Esophagus muscularis mucosa (tissue), 4 donors: ENCODE data around the gene HTR3C. TPM values are rescaled to one million over a fixed set of nuclear protein-coding genes. Genes with fewer than 3 reads are reported as not detected.
"Not testable (repeated sequence)": the region's sequence is repeated elsewhere in the genome, so short reads cannot be mapped to it uniquely, and the experiment has no call there.

Source experiments
- DNase-seq: peaks from one replicate; pipeline ENCODE4 v3.0.0-alpha.2; 2017; ENCODE audit errors: extremely low spot score
- H3K27ac ChIP-seq, 4 donors: fragments of 200-600 bp; sonication (generic); replicated peaks in 1 of 4; 1 replicate in 3 of 4; 2 replicates in 1 of 4; pipeline ENCODE4 v1.5.1; 2016 to 2019; ENCODE audit warnings: mild to moderate bottlenecking in 1 of 4
- H3K27me3 ChIP-seq, 4 donors: fragments of 200-600 bp; sonication (generic); one replicate each; pipeline versions ENCODE4 v1.5.1 to v1.6.0; 2016 to 2019
- H3K36me3 ChIP-seq, 4 donors: fragments of 200-600 bp; sonication (generic); one replicate each; pipeline ENCODE4 v1.5.1; 2016 to 2019
- H3K4me1 ChIP-seq, 4 donors: fragments of 200-600 bp; sonication (generic); one replicate each; pipeline ENCODE4 v1.5.1; 2016 to 2019
- H3K4me3 ChIP-seq, 4 donors: fragments of 200-600 bp; sonication (generic); 1 replicate in 2 of 4; 2 replicates in 2 of 4; pipeline ENCODE4 v1.5.1; 2016 to 2019; ENCODE audit warnings: mild to moderate bottlenecking in 4 of 4, moderate library complexity in 1 of 4
- H3K9me3 ChIP-seq, 4 donors: fragments of 200-600 bp; sonication (generic); 1 replicate in 3 of 4; 2 replicates in 1 of 4; pipeline ENCODE4 v1.5.1; 2016 to 2019
- EP300 ChIP-seq: sonication (generic); formaldehyde crosslinking; IDR thresholded peaks from one replicate; pipeline ENCODE4 v1.6.1; 2017; ENCODE audit warnings: antibody characterized with exemption
- POLR2A ChIP-seq: fragments of 450-650 bp; IDR thresholded peaks from one replicate; pipeline ENCODE4 v1.6.1; 2017; ENCODE audit warnings: antibody characterized with exemption, moderate library complexity, mild to moderate bottlenecking, low read depth
- POLR2AphosphoS5 ChIP-seq, 2 donors: sonication (generic); formaldehyde crosslinking; IDR thresholded peaks; one replicate each; pipeline ENCODE4 v1.6.1; 2017; ENCODE audit warnings: antibody characterized with exemption in 2 of 2
- WGBS: methylation state at CpG from one replicate; pipeline ENCODE4 v1.1.5; 2018; 5-methylcytosine and 5-hydroxymethylcytosine counted together
- intact Hi-C: fragments of 100-400 bp; cut with DNase I; formaldehyde crosslinking; loops from one replicate; pipeline ENCODE4 v1.15.1; 2023
- total RNA-seq, 4 donors: library from RNA; depleted of rRNA; stranded (reverse); fragments of >200 nt; gene quantifications; one replicate each; pipeline versions ENCODE4 v1.1.0 to v1.2.1, GENCODE V29; 2016
- TF ChIP-seq, protein P1 (sequence below), 3 experiments: fragments of 200-600 bp in 2 of 3; fragments of 450-650 bp in 1 of 3; sonication (generic) in 2 of 3; IDR thresholded peaks; one replicate each; pipeline ENCODE4 v1.5.1; 2017 to 2019; ENCODE audit warnings: antibody characterized with exemption in 3 of 3, mild to moderate bottlenecking in 2 of 3, moderate library complexity in 1 of 3

The HTR3C gene
- total RNA-seq, 4 donors from 2014 or later = not detected

DNA sequence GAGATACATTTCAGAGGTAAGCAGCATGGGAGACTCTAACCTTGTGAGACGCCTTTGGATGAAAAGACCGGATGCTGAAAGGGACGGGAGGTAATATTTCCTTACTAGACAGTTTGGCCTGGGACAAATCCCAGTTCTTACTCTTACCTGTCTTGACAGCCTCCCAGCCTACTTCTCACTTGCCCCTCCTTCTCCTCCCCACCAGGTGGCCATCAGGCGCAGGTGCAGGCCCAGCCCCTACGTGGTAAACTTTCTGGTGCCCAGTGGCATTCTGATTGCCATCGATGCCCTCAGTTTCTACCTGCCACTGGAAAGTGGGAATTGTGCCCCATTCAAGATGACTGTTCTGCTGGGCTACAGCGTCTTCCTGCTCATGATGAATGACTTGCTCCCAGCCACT is 15.0 kb upstream of the HTR3C start:
- H3K27me3 ChIP-seq = no peaks in the 10 kb centered on the region
- TF ChIP-seq POLR2A (no peak), EP300 (no peak)
- TF ChIP-seq, protein P1, sequence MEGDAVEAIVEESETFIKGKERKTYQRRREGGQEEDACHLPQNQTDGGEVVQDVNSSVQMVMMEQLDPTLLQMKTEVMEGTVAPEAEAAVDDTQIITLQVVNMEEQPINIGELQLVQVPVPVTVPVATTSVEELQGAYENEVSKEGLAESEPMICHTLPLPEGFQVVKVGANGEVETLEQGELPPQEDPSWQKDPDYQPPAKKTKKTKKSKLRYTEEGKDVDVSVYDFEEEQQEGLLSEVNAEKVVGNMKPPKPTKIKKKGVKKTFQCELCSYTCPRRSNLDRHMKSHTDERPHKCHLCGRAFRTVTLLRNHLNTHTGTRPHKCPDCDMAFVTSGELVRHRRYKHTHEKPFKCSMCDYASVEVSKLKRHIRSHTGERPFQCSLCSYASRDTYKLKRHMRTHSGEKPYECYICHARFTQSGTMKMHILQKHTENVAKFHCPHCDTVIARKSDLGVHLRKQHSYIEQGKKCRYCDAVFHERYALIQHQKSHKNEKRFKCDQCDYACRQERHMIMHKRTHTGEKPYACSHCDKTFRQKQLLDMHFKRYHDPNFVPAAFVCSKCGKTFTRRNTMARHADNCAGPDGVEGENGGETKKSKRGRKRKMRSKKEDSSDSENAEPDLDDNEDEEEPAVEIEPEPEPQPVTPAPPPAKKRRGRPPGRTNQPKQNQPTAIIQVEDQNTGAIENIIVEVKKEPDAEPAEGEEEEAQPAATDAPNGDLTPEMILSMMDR (IDR thresholded peaks at IDR 0.05) = no peak
- no peak overlapping the region for H3K4me3 ChIP-seq
- no peaks in the 10 kb centered on the region for H3K36me3 ChIP-seq
- no peak for DNase-seq
- intact Hi-C loops = no loop called here
- no peak overlapping the region for H3K27ac ChIP-seq
- peaks cover 0 to 12% (median 5%) of the 10 kb centered on the region in 4 donors for H3K4me1 ChIP-seq
- 72% methylated on average over 7 of the region's 7 CpGs for WGBS
- H3K9me3 ChIP-seq = no peaks in the 10 kb centered on the region

- H3K4me3 ChIP-seq, H3K27ac ChIP-seq, H3K9me3 ChIP-seq, DNase-seq, H3K36me3 ChIP-seq, H3K27me3 ChIP-seq, intact Hi-C loops: not testable (repeated sequence)
- peaks cover 0 to 12% (median 5%) of the 10 kb centered on the region in 4 donors for H3K4me1 ChIP-seq
- WGBS = 85% methylated on average over 8 of the region's 9 CpGs
Observed at GRCh38 chr3:184038307-184038706, 14.5 kb upstream of the HTR3C start.

- intact Hi-C loops = no loop called here
- DNase-seq = no peak
- Histone ChIP-seq H3K27ac (peak overlapping the region; percentile 28 to 66 (median 44)), H3K4me1 (peaks cover 0 to 12% (median 5%) of the 10 kb centered on the region in 4 donors), H3K36me3 (no peaks in the 10 kb centered on the region), H3K9me3 (no peaks in the 10 kb centered on the region), H3K27me3 (no peaks in the 10 kb centered on the region), H3K4me3 (no peak overlapping the region)
- TF ChIP-seq EP300 = no peak
- TF ChIP-seq POLR2AphosphoS5 (IDR thresholded peaks at IDR 0.05) = peak; percentile 9 to 50
- 48% methylated on average over 5 of the region's 5 CpGs for WGBS
Observed at GRCh38 chr3:184039414-184039813, 13.4 kb upstream of the HTR3C start.

GRCh38 chr3:184040010-184040409 is 12.8 kb upstream of the HTR3C start:
- no peak for TF ChIP-seq POLR2AphosphoS5 (IDR thresholded peaks at IDR 0.05)
- TF ChIP-seq, protein P1 (IDR thresholded peaks at IDR 0.05) = peak in 1 of 3 experiments; percentile 34
- Histone ChIP-seq H3K4me3 (no peak overlapping the region), H3K9me3 (no peaks in the 10 kb centered on the region), H3K27ac (peak overlapping the region in 3 of 4 donors; percentile 41 to 66 (median 46)), H3K36me3 (no peaks in the 10 kb centered on the region), H3K4me1 (peaks cover 0 to 12% (median 5%) of the 10 kb centered on the region in 4 donors), H3K27me3 (no peaks in the 10 kb centered on the region)
- intact Hi-C loops = no loop called here
- WGBS = 43% methylated on average over 3 of the region's 3 CpGs
- no peak for DNase-seq

DNA sequence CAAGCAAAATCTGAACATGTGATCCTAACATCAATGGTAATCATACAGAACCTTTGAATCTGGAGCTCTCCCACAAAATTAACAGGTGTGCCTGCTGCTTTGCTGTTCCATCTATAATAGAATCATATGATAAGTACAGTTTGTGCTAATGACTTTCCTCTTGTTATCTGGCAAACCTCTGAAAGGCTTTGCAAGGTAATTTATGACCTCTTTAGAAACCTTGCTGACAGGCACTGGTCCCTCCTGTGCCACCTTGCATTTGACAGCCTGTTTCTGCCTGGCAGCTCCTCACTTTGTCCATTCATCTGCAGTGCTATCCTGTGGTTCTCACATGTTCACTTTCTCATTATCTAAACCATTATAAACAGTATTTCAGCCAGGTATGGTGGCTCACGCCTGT is 10.2 kb upstream of the HTR3C start:
- TF ChIP-seq, protein P1 (IDR thresholded peaks at IDR 0.05) = no peak
- TF ChIP-seq POLR2A = no peak
- no peak for TF ChIP-seq EP300
- no peak for TF ChIP-seq POLR2AphosphoS5 (IDR thresholded peaks at IDR 0.05)
- no peak overlapping the region for H3K27ac ChIP-seq
- H3K9me3 ChIP-seq = no peaks in the 10 kb centered on the region
- DNase-seq = no peak
- H3K4me1 ChIP-seq = peaks cover 0 to 12% (median 5%) of the 10 kb centered on the region in 4 donors
- intact Hi-C loops = no loop called here
- H3K36me3 ChIP-seq = no peaks in the 10 kb centered on the region
- no peaks in the 10 kb centered on the region for H3K27me3 ChIP-seq
- 100% methylated on average over 1 of the region's 1 CpG for WGBS
- H3K4me3 ChIP-seq = no peak overlapping the region

- Histone ChIP-seq H3K4me3 (no peak overlapping the region), H3K27me3 (no peaks in the 10 kb centered on the region), H3K27ac (no peak overlapping the region), H3K4me1 (no peaks in the 10 kb centered on the region), H3K36me3 (no peaks in the 10 kb centered on the region), H3K9me3 (no peaks in the 10 kb centered on the region)
- TF ChIP-seq EP300 (no peak), POLR2AphosphoS5 (IDR thresholded peaks at IDR 0.05) (no peak), POLR2A (no peak)
- TF ChIP-seq, protein P1 (IDR thresholded peaks at IDR 0.05) = no peak
- WGBS = 91% methylated on average over 5 of the region's 5 CpGs
- DNase-seq = no peak
- intact Hi-C loops = no loop called here
Observed at GRCh38 chr3:184045995-184046394, 6.9 kb upstream of the HTR3C start.
